DMS153 treated with DMSO at 0.1 percent for 48 hours (cell line): ENCODE results near the gene MICAL2.

Experiments used
- DNase-seq: peaks from one replicate; lab custom pipeline; 2025; ENCODE audit not compliant: unreplicated experiment; lab: John Stamatoyannopoulos, UW

Gene MICAL2

DNA sequence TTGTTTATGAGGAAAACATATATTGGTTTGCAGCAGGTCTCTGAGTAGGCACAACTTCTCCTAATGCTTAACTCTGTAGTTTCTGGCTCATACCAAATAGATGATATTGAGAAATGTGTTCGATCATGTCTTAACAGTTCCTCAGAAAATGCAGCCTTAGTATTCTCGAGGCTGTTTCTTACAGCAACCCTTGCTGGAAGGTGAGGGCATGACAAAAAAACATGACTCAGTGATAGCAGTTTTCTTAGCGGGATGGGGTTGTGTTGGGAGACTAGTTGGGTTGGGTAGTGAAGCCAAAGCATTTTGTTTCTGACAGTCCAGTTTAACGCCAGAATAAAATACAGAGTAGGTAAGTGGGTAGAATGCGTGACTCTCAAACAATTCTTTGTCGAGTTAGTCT lies 172.3 kb downstream of the MICAL2 start:
- DNase-seq, result no peak

DNA sequence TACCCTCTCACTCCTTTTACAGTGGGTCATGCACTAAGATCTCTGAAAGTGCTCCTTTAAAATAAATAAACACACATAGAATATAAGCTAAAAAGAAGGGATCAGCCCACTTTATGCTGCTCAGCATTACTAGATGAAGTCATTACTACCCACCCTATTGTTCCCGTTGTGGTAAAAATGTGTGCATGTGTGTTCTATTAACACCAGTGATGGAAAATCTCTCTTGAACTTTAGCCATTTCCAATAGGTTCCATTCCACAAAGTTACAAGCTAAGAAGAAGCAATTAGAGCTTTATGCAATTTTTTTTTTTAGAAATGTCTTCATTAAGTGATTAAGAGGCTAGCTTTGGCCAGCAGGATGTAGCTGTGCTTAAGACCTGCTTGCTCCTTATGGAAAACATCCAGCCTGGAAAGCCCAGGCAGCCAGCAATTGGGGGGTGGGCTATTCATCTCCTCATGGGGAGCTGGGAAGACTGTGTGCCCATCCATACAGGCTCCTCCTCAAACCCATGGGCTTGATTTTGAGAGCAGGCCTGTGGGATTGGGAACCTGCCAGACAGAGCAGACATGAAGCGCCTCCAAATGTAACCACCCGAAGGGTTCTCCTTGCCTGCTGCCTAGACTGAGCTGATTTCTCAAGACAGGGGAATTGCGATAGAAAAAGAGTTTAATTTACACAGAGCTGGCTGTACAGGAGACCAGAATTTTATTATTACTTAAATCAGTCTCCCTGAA lies 174.1 kb downstream of the MICAL2 start:
- no peak for DNase-seq

- no peak for DNase-seq
Measured at GRCh38 chr11:12285106-12285505, 174.7 kb downstream of the MICAL2 start.

DNA sequence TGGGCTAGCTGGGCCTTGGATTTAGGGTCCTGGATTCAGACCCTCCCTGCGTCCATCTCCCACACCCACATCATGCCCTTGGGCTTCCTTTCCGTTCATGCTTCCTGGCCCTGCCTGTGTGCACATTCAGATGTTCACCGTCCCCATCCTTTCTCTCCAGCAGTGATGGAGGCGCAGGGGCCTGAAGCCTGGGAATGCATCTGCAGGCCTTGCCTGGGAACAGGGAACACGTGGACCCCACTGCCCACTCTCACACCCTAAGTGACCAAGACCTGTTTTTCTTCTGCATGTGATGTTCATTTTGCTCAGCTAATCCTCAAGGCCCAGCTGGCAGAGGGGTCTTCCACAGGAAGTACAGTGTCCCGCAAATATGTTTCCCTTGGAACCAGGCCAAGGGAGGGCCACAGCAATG lies 175.4 kb downstream of the MICAL2 start:
- DNase-seq, result no peak

GRCh38 chr11:12286606-12287005 lies 176.2 kb downstream of the MICAL2 start:
- DNase-seq, result no peak

DNA sequence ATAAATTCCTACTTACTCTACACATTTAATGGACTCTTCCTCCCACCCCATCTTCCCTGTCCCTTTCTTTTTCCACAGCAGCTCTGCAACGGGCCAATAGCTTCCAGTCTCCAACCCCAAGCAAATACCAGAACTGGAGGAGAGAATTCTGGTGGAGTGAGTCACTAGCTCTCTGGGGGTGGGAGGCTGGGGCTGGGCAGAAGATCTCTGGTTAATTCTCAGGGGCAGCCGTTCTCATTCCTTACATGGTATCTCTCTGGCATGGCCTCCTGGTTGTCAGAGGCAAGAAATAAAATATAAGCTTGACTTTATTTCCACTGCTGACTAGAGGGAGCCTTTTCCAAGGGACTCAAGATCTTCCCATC lies 176.6 kb downstream of the MICAL2 start:
- DNase-seq, result no peak

DNA sequence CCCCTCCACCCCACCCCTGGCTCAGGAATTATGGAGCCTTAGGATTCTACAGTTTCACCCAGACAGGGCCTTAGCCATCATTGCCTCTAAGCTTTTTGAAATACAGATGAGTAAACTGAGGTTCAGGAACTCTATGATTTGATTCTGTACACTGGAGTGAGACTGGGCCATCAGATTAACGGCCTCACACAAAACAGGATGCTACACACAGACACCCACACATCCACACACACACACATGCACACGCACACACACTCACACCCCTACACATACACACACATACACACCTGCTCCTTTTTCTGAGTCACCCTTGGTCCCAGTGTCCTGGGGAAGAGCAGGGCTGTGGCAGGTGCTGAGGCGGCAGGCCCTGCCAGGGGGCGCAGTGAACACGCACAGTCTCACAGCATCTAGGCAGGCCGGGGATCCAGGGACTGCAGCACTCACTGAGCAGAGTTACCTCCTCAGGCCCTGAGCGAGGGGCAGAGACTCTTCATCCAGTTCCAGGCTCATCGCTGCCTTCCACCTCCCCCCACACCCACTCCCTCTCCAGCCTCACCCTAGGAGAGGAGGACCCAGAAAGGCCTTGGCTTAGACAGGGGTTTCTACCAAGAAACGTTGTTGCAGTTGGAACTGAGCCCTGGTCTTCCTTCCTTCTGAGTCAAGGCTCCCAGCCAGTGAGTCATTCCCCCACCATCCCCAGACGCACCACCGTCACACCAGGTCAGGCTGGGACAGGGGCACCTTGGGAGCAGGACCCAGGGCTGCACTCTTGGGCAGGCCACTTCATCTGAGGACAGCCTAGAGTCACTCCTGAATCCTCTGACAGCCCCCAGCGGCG lies 177.2 kb downstream of the MICAL2 start:
- peak; percentile 26 for DNase-seq

DNA sequence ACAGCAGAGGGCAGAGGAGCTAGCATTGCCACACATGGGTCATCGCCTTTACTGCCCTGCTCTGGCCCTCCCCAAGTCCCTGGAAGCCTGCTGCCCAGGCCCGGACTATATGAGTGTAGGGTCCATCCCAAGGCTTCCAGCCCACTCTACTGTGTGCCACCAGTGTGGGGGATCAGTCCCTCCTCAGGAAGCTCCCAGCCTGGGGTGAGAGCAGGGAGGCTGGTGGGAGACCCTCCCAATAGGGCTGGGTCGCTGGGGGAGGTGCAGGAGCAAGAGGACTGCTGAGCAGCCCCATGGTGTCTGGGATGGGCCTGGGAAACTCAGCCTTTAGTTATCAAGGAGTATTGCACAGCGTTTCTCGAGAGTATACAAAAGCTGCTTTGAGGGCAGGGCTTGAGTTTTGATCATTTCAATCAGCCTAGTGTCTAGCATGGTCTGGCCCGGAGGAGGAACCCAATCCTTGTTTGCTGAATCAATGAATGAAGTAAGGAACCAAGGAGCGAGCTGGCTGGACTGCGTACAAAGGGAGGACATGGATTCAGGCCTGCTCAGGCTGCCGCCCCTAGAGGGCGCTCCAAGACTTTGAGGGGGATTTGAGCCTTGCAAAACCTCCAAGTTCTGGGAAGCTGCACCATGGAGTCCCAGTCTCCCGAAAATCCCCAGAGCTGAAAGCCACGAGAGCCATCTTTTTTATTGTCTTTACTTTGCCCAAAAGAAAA lies 178.0 kb downstream of the MICAL2 start:
- peak; percentile 92 for DNase-seq

- no peak for DNase-seq
Measured at GRCh38 chr11:12288931-12289666, 178.7 kb downstream of the MICAL2 start.

- DNase-seq, result no peak
Measured at GRCh38 chr11:12289667-12290476, 179.5 kb downstream of the MICAL2 start.

DNA sequence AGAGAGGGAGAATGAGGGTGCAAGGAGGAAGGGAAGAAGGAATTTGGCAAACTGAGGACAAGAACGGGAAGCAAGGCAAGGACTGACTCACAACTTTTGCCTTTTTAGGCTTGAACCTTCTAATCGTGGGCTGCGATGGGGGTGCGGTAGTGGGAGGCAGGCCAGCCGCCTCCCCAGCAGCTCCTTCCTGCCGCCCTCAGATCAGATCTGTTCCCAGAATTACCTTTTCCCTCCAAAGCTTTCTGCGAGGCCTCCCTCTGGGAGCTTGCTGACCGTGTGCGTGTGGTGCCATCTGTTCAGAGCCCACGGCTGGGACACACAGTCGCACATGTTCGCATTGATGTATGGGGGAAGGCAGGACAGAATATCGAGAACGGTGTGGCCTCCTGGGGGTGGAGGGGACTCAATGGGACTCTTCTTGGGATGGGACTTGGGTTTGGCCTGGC lies 180.1 kb downstream of the MICAL2 start:
- DNase-seq, result no peak

GRCh38 chr11:12291313-12291712 lies 180.9 kb downstream of the MICAL2 start:
- DNase-seq, result no peak

GRCh38 chr11:12291766-12292165 lies 181.4 kb downstream of the MICAL2 start:
- DNase-seq, result no peak

DNA sequence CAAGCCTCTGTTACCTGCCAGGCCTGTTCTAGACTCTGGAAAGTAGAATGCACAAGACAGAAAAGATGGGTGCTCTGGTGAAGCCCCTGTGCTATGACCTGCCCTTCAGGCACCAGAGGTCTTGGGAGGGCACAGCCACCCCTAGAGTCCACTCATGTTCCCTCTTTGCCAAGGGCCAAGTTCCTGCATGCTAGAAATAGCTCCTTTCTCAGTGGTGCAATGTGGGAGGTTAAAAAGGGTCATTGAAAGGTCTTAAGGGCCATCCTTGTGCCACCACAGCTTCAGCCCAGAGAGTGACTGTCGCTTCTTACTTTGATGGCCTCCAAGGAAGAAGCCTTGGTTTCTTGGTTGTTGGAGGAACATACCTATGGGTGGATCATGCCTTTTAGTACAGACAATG lies 182.4 kb downstream of the MICAL2 start:
- no peak for DNase-seq

DNA sequence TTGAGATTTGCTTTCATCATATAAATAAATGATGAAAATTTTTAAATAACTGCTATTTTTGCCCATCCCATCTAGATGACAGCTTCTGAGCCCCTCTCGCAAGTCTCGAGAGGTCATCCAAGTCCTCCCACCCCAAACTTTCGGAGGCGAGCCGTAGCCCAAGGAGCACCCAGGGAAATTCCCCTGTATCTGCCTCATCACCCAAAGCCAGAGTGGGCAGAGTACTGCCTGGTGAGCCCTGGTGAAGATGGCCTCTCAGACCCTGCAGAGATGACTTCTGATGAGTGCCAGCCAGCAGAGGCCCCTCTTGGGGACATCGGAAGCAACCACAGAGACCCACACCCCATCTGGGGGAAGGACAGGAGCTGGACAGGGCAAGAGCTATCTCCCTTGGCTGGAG lies 183.1 kb downstream of the MICAL2 start:
- no peak for DNase-seq

DNA sequence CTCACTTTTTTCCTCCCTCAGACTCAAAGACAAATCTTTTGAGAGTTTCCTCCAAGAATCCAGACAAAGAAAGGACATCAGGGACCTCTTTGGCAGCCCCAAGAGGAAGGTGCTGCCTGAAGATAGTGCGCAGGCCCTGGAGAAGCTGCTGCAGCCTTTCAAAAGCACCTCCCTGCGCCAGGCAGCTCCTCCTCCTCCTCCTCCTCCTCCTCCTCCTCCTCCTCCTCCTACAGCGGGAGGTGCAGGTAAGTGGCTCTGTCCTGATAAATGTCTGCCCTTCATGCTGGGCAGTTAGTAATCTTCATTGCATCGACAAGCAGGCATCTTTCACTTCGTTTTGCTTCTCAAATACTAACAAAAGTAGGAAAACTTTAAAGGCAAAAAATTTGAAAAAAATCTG lies 184.2 kb downstream of the MICAL2 start:
- no peak for DNase-seq

- no peak for DNase-seq
Measured at GRCh38 chr11:12295943-12296342, 185.6 kb downstream of the MICAL2 start.

DNA sequence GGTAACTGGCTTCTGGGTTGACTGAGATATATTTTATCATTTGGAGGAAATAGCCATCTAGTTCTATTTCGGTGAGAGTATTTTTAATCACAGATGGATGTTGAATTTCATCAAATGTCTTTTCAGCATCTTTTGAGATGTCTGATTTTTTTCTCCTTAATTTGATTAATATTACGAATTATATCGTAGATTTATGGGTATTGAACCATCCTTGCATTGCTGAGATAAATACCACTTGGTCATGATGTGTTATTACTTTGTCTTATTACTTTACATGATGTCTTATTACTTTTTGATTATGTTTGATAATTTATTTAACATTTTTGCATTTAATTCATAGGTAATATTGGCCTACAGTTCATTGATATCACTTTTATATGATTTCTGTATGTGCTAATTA lies 188.2 kb downstream of the MICAL2 start:
- no peak for DNase-seq

- DNase-seq, result no peak
Measured at GRCh38 chr11:12301379-12301778, 191.0 kb downstream of the MICAL2 start.

DNA sequence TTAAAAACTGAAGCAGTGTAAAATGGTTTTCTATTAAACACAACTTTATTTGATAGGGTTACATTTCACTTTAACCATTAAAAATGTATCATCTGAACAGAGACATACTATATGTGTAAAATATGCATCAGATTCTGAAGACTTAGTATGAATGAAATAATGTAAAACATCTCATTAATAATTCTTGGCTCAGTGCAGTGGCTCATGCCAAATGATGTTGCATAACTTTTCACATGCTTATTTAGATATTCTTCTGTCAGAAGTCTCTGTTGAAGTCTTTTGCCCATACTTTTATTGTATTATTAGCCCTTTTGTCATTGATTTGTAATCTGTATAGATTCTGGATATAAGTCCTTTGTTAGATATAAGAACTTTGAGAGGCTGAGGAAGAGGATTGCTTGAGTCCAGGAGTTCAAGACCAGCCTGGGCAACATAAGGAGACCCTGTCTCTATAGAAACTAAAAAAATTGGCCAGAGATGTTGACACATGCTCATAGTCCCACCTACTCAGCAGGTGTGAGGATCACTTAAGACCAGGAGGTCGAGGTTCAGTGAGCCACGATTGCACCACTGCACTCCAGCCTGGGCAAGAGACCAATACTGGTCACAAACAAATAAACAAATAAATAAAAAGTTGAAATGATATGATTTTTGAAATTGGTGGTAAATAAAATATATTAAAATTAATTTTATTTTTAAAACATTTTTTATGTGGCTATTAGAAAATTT lies 193.2 kb downstream of the MICAL2 start:
- no peak for DNase-seq
